ENCODE results near the gene ICA1.

- TF ChIP-seq POLR2A (IDR thresholded peaks at IDR 0.05; ENCODE audit: low read depth, low read length) (no peak), TAF1 (IDR thresholded peaks at IDR 0.05; ENCODE audit: borderline replicate concordance, low read depth, low read length) (no peak), POLR2AphosphoS5 (IDR thresholded peaks at IDR 0.05; ENCODE audit: low read depth, low read length) (no peak)
Observed at GRCh38 chr7:8227261-8227660, 34.7 kb downstream of the ICA1 start.

Measured in GM12892 (cell line).